K562 (cell line): ENCODE results near the gene ATP5PO. TPM values are rescaled to one million over a fixed set of nuclear protein-coding genes. Genes with fewer than 3 reads are reported as not detected.

Source experiments
- BHLHE40 ChIP-seq: IDR thresholded peaks from 2 replicates; pipeline ENCODE4 v1.6.1; 2011; ENCODE audit warnings: low read length, improper control_type of control experiment
- BRD9 ChIP-seq: fragments of 450-650 bp; IDR thresholded peaks from 2 replicates; pipeline ENCODE4 v1.6.1; 2018; ENCODE audit warnings: low read depth; ENCODE audit not compliant: partially characterized antibody
- ESRRA ChIP-seq: fragments of 450-650 bp; IDR thresholded peaks from 2 replicates; pipeline ENCODE4 v1.6.1; 2014; ENCODE audit warnings: low read depth, mild to moderate bottlenecking, moderate library complexity, borderline replicate concordance
- FOS ChIP-seq: IDR thresholded peaks from 3 replicates; pipeline ENCODE4 v1.6.1; 2011; ENCODE audit not compliant: insufficient read length; ENCODE audit errors: extremely low read depth
- HMG20A ChIP-seq: fragments of 450-650 bp; formaldehyde crosslinking; conservative IDR thresholded peaks from 2 replicates; pipeline ENCODE4 v1.4.0; 2020; ENCODE audit warnings: mild to moderate bottlenecking, mixed read lengths
- HMG20B ChIP-seq: fragments of 250-450 bp; sonication (Bioruptor Pico); IDR thresholded peaks from 2 replicates; pipeline ENCODE4 v1.5.0; 2021; ENCODE audit warnings: mild to moderate bottlenecking
- HNRNPLL ChIP-seq: fragments of 200-400 bp; formaldehyde crosslinking; IDR thresholded peaks from 2 replicates; pipeline ENCODE4 v1.6.1; 2017; ENCODE audit warnings: low read length, low read depth, mild to moderate bottlenecking; ENCODE audit not compliant: poor library complexity, severe bottlenecking
- JUN ChIP-seq, 2 experiments: sonication (generic) in 1 of 2; formaldehyde crosslinking in 1 of 2; IDR thresholded peaks; 2 replicates each; pipeline versions ENCODE4 v1.6.1 to v1.8.0; 2012 to 2022; ENCODE audit warnings: borderline replicate concordance in 2 of 2, mild to moderate bottlenecking in 2 of 2, improper control_type of control experiment in 1 of 2, low read depth in 1 of 2, low read length in 1 of 2, missing genetic modification reagents in 1 of 2
- KAT7 ChIP-seq: sonication (generic); formaldehyde crosslinking; IDR thresholded peaks from 2 replicates; pipeline ENCODE4 v1.8.0; 2022; ENCODE audit warnings: missing genetic modification reagents, mild to moderate bottlenecking, borderline replicate concordance
- KDM2B ChIP-seq: fragments of 250-450 bp; sonication (Bioruptor Pico); IDR thresholded peaks from 2 replicates; pipeline ENCODE4 v1.8.0; 2021; ENCODE audit warnings: mild to moderate bottlenecking, moderate library complexity
- KDM5B ChIP-seq: fragments of 200-600 bp; sonication (generic); IDR thresholded peaks from 2 replicates; pipeline ENCODE4 v1.6.1; 2012; ENCODE audit warnings: low read depth, mild to moderate bottlenecking, moderate library complexity, low read length, control low read depth, inconsistent platforms; ENCODE audit not compliant: insufficient replicate concordance
- MAZ ChIP-seq, 2 experiments: fragments of 450-650 bp in 1 of 2; sonication (generic) in 1 of 2; formaldehyde crosslinking; IDR thresholded peaks in 1 of 2; conservative IDR thresholded peaks in 1 of 2; 2 replicates each; pipeline versions ENCODE4 v1.4.0 to v1.5.0; 2020; ENCODE audit warnings: mild to moderate bottlenecking in 1 of 2, missing genetic modification reagents in 1 of 2
- MIER1 ChIP-seq: fragments of 450-650 bp; IDR thresholded peaks from 2 replicates; pipeline ENCODE4 v1.6.1; 2016; ENCODE audit warnings: antibody characterized with exemption, mild to moderate bottlenecking, low read depth
- NFE2L1 ChIP-seq: fragments of 450-650 bp; IDR thresholded peaks from 2 replicates; pipeline ENCODE4 v1.6.1; 2016; ENCODE audit warnings: missing genetic modification characterization, low read depth, mild to moderate bottlenecking, missing compliant biosample characterization, moderate library complexity, borderline replicate concordance
- NR3C1 ChIP-seq: sonication (generic); formaldehyde crosslinking; IDR thresholded peaks from 2 replicates; pipeline ENCODE4 v1.8.1; 2022; ENCODE audit warnings: missing genetic modification reagents
- NR4A1 ChIP-seq, 2 experiments: fragments of 250-450 bp in 1 of 2; fragments of 450-650 bp in 1 of 2; sonication (Bioruptor Pico) in 1 of 2; IDR thresholded peaks; 2 replicates each; pipeline versions ENCODE4 v1.4.0 to v1.6.1; 2016 to 2020; ENCODE audit warnings: mild to moderate bottlenecking in 2 of 2, missing compliant biosample characterization in 1 of 2, missing genetic modification characterization in 1 of 2, moderate library complexity in 1 of 2
- POLR2AphosphoS5 ChIP-seq: IDR thresholded peaks from 2 replicates; pipeline ENCODE4 v1.6.1; 2011; ENCODE audit warnings: mild to moderate bottlenecking, low read depth, low read length, moderate library complexity; ENCODE audit not compliant: control insufficient read depth, insufficient read depth
- POU5F1 ChIP-seq: fragments of 150-350 bp; IDR thresholded peaks from 2 replicates; pipeline ENCODE4 v1.6.1; 2014; ENCODE audit warnings: borderline replicate concordance, low read length, low read depth, mild to moderate bottlenecking; ENCODE audit not compliant: partially characterized antibody
- PPARD ChIP-seq: fragments of 250-450 bp; sonication (Bioruptor Pico); IDR thresholded peaks from 2 replicates; pipeline ENCODE4 v1.8.0; 2022; ENCODE audit warnings: inconsistent platforms, mild to moderate bottlenecking, moderate library complexity
- RAD51 ChIP-seq: fragments of 450-650 bp; IDR thresholded peaks from 2 replicates; pipeline ENCODE4 v1.7.1; 2016; ENCODE audit warnings: low read depth, mild to moderate bottlenecking, borderline replicate concordance
- RBM14 ChIP-seq: fragments of 200-400 bp; formaldehyde crosslinking; IDR thresholded peaks from 2 replicates; pipeline ENCODE4 v1.6.1; 2018; ENCODE audit warnings: low read depth, mild to moderate bottlenecking, low read length, moderate library complexity, borderline replicate concordance; ENCODE audit not compliant: insufficient read depth
- SREBF1 ChIP-seq: fragments of 150-350 bp; IDR thresholded peaks from 2 replicates; pipeline ENCODE4 v1.6.1; 2014; ENCODE audit warnings: antibody characterized with exemption, low read depth, low read length, borderline replicate concordance
- ZNF311 ChIP-seq: fragments of 250-450 bp; sonication (Bioruptor Pico); IDR thresholded peaks from 2 replicates; pipeline ENCODE4 v1.4.0; 2020; ENCODE audit warnings: mild to moderate bottlenecking, moderate library complexity
- ZNF551 ChIP-seq: fragments of 250-450 bp; sonication (Bioruptor Pico); IDR thresholded peaks from 2 replicates; pipeline ENCODE4 v1.5.0; 2021; ENCODE audit warnings: mild to moderate bottlenecking, moderate library complexity
- ZNF77 ChIP-seq: fragments of 250-450 bp; sonication (Bioruptor Pico); IDR thresholded peaks from 2 replicates; pipeline ENCODE4 v1.5.0; 2020
- polyA plus RNA-seq, 8 experiments: library from polyadenylated mRNA; depleted of rRNA in 4 of 8; stranded (reverse) in 5 of 8; unstranded in 3 of 8; fragments of >200 nt; fragmentation: Nextera tagmentation in 2 of 8; fragmentation: Illumina TruSeq in 1 of 8; extraction: Ambion mirVana in 2 of 8; extraction: Trizol in 1 of 8; gene quantifications; 2 replicates each; pipeline versions ENCODE4 v1.2.1 to v1.2.3, GENCODE V29; 2011 to 2014; ENCODE audit warnings: inconsistent platforms in 1 of 8, missing spikeins in 1 of 8
- total RNA-seq, 7 experiments: library from RNA; depleted of rRNA in 6 of 7; stranded (reverse); fragments of >200 nt in 6 of 7; fragmentation: Illumina TruSeq in 2 of 7; extraction: Trizol in 2 of 7; gene quantifications; 2 replicates each; pipeline versions ENCODE4 v1.2.1 to v1.2.3, GENCODE V29; 2011 to 2021; ENCODE audit warnings: low replicate concordance in 1 of 7
- TF ChIP-seq, protein P1 (sequence below): fragments of 450-650 bp; IDR thresholded peaks from 2 replicates; pipeline ENCODE4 v1.6.1; 2016; ENCODE audit warnings: antibody characterized with exemption

The ATP5PO gene
- total and polyA plus RNA-seq, 9 of the 15 experiments (the other 6 are each of a cell fraction or from before 2014, with no cell fraction given) = 367 to 2,722 (median 808) TPM

DNA sequence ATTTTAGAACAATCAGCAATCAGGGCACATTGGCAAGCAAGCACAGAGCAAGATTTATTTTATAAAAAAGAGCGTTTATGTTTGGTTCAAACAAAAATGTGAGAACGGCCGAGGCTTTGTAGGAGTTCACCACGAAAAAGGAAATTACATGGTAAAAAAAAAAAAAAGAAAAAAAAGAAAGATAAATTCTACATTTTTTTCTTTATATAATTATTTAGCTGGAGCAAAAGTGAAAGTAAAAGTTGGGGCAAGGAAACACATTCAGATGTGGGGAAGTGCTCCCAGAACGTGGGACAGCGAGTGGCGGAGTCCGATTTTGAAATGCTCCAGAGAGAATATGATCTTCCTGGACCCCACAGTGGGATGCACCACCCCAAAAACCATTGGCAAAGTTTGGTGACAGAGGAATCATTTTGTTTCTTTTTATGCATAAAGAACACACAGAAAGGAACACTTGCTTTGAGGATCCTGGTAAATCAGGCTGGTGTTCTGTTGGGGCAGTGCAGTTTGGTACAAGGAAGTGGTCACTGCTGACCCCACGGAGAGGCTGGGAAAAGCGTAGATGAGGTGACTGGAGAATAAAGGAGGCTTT, 16.3 kb upstream of the ATP5PO start (continued):
- TF ChIP-seq NR4A1 (CRISPR knock-in tag; IDR thresholded peaks at IDR 0.05) (no peak), NR4A1 (tag; IDR thresholded peaks at IDR 0.05) (no peak), FOS (no peak), SREBF1 (no peak), HMG20B (CRISPR knock-in tag) (no peak), POLR2AphosphoS5 (no peak), MIER1 (0 out of 2 replicates have a peak, but pooled peaks have one; percentile 7), ZNF311 (CRISPR knock-in tag) (no peak), MAZ (CRISPR knock-in tag; conservative IDR thresholded peaks at IDR 0.05 in 1 of 2, IDR thresholded peaks at IDR 0.05 in 1 of 2) (no peak), NFE2L1 (no peak), PPARD (CRISPR knock-in tag) (no peak), ZNF551 (CRISPR knock-in tag) (no peak), RBM14 (no peak), HNRNPLL (no peak), KDM2B (CRISPR knock-in tag) (no peak), ESRRA (0 out of 2 replicates have a peak, but pooled peaks have one; percentile 49), POU5F1 (no peak), ZNF77 (CRISPR knock-in tag) (no peak), HMG20A (CRISPR knock-in tag) (no peak), KAT7 (CRISPR knock-in tag) (peak; percentile 48; the same call in 1 of the 2 replicates), BHLHE40 (no peak), RAD51 (no peak), NR3C1 (no peak), KDM5B (no peak), BRD9 (peak; percentile 6), JUN (IDR thresholded peaks at IDR 0.05; ENCODE audit: borderline replicate concordance, low read depth, low read length) (no peak), JUN (CRISPR knock-in tag; IDR thresholded peaks at IDR 0.05; ENCODE audit: borderline replicate concordance) (no peak)
- TF ChIP-seq, protein P1, sequence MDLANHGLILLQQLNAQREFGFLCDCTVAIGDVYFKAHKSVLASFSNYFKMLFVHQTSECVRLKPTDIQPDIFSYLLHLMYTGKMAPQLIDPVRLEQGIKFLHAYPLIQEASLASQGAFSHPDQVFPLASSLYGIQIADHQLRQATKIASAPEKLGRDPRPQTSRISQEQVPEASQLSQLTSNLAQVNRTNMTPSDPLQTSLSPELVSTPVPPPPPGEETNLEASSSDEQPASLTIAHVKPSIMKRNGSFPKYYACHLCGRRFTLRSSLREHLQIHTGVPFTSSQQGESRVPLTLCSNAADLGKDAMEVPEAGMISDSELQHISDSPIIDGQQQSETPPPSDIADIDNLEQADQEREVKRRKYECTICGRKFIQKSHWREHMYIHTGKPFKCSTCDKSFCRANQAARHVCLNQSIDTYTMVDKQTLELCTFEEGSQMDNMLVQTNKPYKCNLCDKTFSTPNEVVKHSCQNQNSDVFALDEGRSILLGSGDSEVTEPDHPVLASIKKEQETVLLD = no peak
